C4-2B (cell line): Measurements from ENCODE around the gene C7.

Experiments
- H3K27ac ChIP-seq: fragments of 450-650 bp; 2 replicates; pipeline ENCODE4 v1.5.1; 2017
- ZFX ChIP-seq: fragments of 450-650 bp; IDR thresholded peaks from 2 replicates; pipeline ENCODE4 v1.6.1; 2017
- TF ChIP-seq, protein P1 (sequence below): fragments of 450-650 bp; conservative IDR thresholded peaks from 2 replicates; pipeline ENCODE4 v1.5.1; 2017; ENCODE audit warnings: mild to moderate bottlenecking

C7 gene

DNA sequence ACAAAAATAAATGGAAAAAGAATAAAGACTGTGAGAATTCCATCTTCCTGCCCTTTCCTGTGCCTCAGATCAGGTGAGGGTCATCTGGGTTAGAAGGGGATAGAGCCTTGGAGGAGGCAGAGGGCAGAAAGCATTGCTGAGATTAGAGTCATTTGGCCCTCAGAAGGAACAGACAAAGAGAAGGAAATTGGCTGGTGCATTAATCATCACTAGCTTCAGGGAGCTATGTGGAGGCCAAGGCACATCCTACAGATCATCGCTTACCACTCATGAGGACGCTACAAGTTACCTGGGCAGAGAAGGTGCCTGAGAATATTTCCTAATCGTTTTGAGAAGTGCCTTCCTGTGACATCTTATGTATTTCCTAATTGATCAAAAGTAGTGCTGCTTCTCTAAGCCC lies 74.5 kb downstream of the C7 start:
- TF ChIP-seq, protein P1, sequence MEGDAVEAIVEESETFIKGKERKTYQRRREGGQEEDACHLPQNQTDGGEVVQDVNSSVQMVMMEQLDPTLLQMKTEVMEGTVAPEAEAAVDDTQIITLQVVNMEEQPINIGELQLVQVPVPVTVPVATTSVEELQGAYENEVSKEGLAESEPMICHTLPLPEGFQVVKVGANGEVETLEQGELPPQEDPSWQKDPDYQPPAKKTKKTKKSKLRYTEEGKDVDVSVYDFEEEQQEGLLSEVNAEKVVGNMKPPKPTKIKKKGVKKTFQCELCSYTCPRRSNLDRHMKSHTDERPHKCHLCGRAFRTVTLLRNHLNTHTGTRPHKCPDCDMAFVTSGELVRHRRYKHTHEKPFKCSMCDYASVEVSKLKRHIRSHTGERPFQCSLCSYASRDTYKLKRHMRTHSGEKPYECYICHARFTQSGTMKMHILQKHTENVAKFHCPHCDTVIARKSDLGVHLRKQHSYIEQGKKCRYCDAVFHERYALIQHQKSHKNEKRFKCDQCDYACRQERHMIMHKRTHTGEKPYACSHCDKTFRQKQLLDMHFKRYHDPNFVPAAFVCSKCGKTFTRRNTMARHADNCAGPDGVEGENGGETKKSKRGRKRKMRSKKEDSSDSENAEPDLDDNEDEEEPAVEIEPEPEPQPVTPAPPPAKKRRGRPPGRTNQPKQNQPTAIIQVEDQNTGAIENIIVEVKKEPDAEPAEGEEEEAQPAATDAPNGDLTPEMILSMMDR = no peak
- TF ChIP-seq ZFX = no peak
- no peak overlapping the region for H3K27ac ChIP-seq

DNA sequence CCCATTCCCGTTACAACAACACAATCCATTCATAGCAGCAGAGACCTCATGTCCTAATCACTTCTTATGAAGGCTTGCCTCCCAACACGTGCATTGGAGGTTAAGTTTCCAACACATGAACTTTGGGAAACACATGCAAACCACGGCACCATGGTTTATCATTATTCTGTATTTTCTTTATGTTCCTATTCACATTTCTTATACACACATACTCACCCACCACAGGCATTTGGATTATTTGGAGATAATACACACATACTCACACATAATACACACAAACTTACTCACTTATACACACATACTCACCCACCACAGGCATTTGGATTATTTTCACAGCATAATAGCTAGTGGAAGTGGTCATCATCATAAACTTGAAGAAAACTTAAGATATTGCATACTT lies 75.6 kb downstream of the C7 start:
- no peak overlapping the region for H3K27ac ChIP-seq
- no peak for TF ChIP-seq ZFX
- TF ChIP-seq, protein P1 = no peak

DNA sequence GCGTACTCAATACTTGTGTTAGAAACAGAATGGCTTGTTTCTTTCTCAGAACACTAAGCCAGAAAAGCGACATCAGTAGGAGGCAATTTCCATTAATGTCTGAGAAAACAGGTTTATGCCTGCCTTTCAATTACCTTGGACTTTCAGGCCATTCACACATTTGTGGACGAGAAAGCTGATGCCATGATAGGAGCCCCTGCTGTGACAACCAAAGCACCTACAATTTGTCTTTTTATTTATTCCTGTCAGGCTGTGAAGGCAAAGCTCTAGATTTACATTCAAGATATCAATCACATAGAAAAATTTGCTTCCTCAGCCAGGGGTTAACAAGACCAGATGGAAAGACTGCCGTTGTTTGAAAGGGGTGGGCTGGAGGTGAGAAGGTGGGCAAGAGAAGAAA lies 76.2 kb downstream of the C7 start:
- no peak overlapping the region for H3K27ac ChIP-seq
- TF ChIP-seq, protein P1 = no peak
- no peak for TF ChIP-seq ZFX

DNA sequence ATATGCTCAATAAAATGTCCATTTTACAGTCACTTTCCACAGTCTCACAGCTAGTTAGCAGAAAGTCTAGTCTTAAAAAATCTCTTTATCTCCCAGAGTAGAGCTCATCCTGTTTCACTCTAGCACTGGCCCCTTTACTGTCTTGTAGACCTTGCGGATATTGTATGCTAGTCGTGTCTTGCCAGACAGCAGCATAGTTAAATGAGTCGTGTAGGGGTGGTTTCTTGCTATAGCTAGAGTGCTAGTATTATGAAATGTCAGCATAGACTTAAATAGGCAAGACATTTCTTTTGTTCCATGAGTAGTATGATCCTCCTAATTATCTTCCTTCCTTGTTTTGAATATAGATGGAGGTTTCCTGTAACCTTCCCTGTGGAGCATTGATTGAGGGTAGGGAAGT lies 77.4 kb downstream of the C7 start:
- no peak overlapping the region for H3K27ac ChIP-seq

DNA sequence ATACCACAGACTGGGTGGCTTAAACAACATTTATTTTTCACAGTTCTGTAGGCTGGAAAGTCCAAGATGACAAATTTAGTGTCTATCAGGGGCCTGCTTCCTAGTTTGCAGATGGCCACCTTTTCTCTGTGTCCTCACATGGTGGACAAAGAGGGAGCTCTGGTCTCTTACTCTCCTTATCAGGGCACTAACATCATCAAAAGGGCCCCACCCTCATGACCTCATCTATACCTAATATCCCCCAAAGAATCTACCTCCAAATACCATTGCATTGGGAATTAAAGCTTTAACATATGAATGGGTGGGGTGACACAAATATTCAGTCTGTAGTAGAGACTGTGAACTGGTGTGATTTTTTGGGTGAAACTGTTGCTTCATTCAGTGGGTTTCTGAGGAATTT lies 78.1 kb downstream of the C7 start:
- no peak overlapping the region for H3K27ac ChIP-seq
- TF ChIP-seq, protein P1 = no peak
- no peak for TF ChIP-seq ZFX

More for the DNA sequence above, 77.4 kb downstream of the C7 start:
- TF ChIP-seq, protein P1 = no peak

DNA sequence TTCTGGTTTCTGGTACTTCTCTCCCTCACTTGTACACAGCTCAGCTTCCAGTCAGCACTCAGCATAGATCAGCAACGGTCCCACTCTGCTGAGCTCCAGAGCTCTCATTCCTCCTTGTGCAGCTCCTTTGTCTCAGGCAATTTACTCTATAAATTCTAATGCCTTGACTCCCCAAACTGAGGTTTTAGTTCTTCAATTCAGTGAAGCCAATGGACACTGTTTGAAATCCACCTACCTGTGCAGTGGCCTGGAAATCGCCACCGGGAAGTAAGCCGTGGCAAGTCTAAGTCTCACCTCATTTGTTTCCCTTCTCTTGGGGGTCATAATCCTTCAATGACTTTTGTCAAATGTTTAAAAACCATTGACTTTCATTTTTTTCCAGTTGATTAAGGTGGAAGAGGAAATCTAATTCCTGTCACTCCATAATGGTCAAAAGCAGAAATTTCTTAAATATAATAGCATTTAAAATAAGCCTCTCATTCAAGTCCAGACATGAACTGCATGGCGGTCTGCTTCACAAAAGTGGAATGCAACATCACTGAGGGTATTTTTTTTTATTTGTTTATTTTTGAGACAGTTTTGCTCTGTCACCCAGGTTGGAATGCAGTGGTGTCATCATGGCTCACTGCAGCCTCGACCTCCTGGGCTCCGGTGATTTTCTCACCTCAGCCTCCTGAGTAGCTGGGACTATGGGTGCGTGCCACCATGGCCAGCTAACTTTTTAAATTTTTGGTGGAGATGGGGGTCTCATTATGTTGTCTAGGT lies 79.6 kb downstream of the C7 start:
- no peak for TF ChIP-seq ZFX
- TF ChIP-seq, protein P1 = no peak
- H3K27ac ChIP-seq = no peak overlapping the region

DNA sequence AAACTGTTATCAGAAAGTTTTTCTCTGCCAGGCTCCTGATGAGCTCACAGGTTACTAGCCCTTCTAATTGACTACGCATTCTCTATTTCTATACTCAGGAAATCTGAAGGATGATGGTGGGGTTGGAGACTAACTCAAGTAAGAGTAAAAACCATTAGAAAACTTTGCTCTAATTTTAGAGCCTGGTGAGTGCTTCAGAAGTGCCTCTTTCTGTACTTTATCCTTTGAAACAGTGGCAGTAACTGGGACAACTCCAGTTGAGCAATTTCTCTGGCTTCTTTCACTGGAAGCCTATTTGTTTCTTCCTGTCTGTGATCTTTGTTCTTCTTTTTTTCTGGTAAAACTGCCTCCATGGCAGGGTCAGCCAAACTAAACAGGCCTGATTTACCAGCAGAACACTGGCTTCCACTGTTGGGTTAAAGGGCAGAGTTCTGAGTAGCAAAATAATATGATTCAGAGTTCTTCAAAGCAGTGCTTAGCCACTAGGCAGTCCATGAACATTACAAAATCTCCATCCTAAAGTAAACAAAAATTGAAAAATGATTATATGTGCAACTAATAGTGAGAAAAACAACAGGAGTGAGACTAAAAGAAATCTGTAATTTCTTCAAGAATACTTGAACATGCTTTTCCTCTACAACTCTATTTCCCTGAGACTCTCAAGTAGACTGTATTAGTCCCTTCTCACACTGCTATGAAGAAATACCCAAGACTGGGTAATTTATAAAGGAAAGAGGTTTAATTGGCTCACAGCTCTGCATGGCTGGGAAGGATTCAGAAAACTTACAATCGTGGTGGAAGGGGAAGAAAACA lies 82.1 kb downstream of the C7 start:
- no peak for TF ChIP-seq ZFX
- TF ChIP-seq, protein P1 = no peak
- H3K27ac ChIP-seq = no peak overlapping the region
